ENCODE data around the gene GPX6.

DNA sequence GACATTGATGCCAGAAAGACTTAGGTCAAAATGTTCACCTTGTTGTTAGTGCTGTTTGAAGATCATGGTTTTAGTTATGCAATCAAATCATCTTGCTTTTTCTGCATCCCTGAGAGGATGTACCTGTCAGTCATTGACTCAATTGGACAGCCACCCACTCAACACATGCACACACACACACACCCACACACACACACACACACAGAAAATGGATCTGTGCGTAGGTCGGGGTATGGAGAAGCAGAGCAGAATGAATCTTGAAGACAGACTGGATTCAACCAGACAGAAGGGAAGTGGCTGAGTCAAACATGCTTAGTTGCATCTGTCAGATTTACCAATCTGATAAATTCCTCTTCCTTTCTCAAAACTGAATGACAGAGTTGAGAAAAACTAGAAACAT, 53.2 kb downstream of the GPX6 start:
- TF ChIP-seq EZH2 (IDR thresholded peaks at IDR 0.05) (no peak), POLR2AphosphoS5 (IDR thresholded peaks at IDR 0.05; ENCODE audit: borderline replicate concordance, low read depth, low read length) (no peak)

Data from SK-N-MC (cell line).